WTC11 (cell line): ENCODE data around the gene GRAMD2A. TPM values are rescaled to one million over a fixed set of nuclear protein-coding genes. Genes with fewer than 3 reads are reported as not detected.

ENCODE experiments used
- ATAC-seq: fragments of 200-7000 bp; cut with Tn5 transposase; 2 replicates; pipeline ENCODE4 v1.10.0; 2021; ENCODE audit warnings: mild to moderate bottlenecking, moderate library complexity
- CTCF ChIA-PET: fragments of 300-600 bp; sonication (Branson Sonifier 250); formaldehyde crosslinking; loops from one replicate; lab custom pipeline; 2021; ENCODE audit warnings: antibody characterized with exemption; lab: Charles Lee
- POLR2A ChIA-PET: fragments of 350-600 bp; sonication (Branson Sonifier 250); formaldehyde crosslinking; loops from one replicate; lab custom pipeline; 2021; ENCODE audit warnings: antibody characterized with exemption; lab: Charles Lee
- DNase-seq: peaks from one replicate; pipeline ENCODE4 v3.0.0; 2021; ENCODE audit warnings: low spot score
- H3K27ac Mint-ChIP-seq: 2 replicates; pipeline ENCODE4 v1.8.0; 2021; ENCODE audit warnings: mixed read lengths
- H3K27me3 Mint-ChIP-seq: 2 replicates; pipeline ENCODE4 v1.8.0; 2021; ENCODE audit warnings: low read depth, mild to moderate bottlenecking, moderate library complexity, mixed read lengths
- H3K36me3 Mint-ChIP-seq: 2 replicates; pipeline ENCODE4 v1.8.0; 2021; ENCODE audit warnings: mixed read lengths
- H3K4me1 Mint-ChIP-seq: 2 replicates; pipeline ENCODE4 v1.8.0; 2022; ENCODE audit warnings: mixed read lengths
- H3K4me3 Mint-ChIP-seq: 2 replicates; pipeline ENCODE4 v1.8.0; 2021; ENCODE audit warnings: mild to moderate bottlenecking, moderate library complexity, mixed read lengths
- H3K9me3 Mint-ChIP-seq: 2 replicates; pipeline ENCODE4 v1.8.0; 2021; ENCODE audit warnings: mixed read lengths
- HMGA2 ChIP-seq: fragments of 250-450 bp; sonication (Bioruptor Pico); IDR thresholded peaks from 2 replicates; pipeline ENCODE4 v1.4.0; 2021; ENCODE audit warnings: mild to moderate bottlenecking, moderate library complexity
- SMAD3 ChIP-seq: sonication (generic); formaldehyde crosslinking; IDR thresholded peaks from 2 replicates; pipeline ENCODE4 v1.8.0; 2022; ENCODE audit warnings: missing genetic modification reagents, mild to moderate bottlenecking, borderline replicate concordance
- SP1 ChIP-seq: sonication (generic); formaldehyde crosslinking; conservative IDR thresholded peaks from 2 replicates; pipeline ENCODE4 v1.8.1; 2022; ENCODE audit warnings: missing genetic modification reagents
- TCF7 ChIP-seq: sonication (generic); formaldehyde crosslinking; IDR thresholded peaks from 2 replicates; pipeline ENCODE4 v1.8.0; 2022; ENCODE audit warnings: mild to moderate bottlenecking, low read depth, missing genetic modification reagents, moderate library complexity
- ZNF219 ChIP-seq: sonication (generic); formaldehyde crosslinking; IDR thresholded peaks from 2 replicates; pipeline ENCODE4 v1.8.0; 2023; ENCODE audit warnings: missing genetic modification reagents, mild to moderate bottlenecking, borderline replicate concordance
- ZNF317 ChIP-seq: sonication (generic); formaldehyde crosslinking; IDR thresholded peaks from 2 replicates; pipeline ENCODE4 v1.8.1; 2023; ENCODE audit warnings: low read depth, mild to moderate bottlenecking, moderate library complexity, missing genetic modification reagents, borderline replicate concordance
- ZNF396 ChIP-seq: fragments of 250-450 bp; sonication (Bioruptor Pico); IDR thresholded peaks from 2 replicates; pipeline ENCODE4 v1.8.0; 2021; ENCODE audit warnings: mild to moderate bottlenecking, moderate library complexity, borderline replicate concordance
- ZNF423 ChIP-seq: fragments of 250-450 bp; sonication (Bioruptor Pico); IDR thresholded peaks from 2 replicates; pipeline ENCODE4 v2.1.2; 2022; ENCODE audit warnings: mild to moderate bottlenecking, moderate library complexity
- total RNA-seq: library from RNA; stranded (reverse); gene quantifications from 3 replicates; pipeline ENCODE4 v1.2.3, GENCODE V29; 2021
- TF ChIP-seq, protein P1 (sequence below): fragments of 250-450 bp; sonication (Bioruptor Pico); IDR thresholded peaks from 2 replicates; pipeline ENCODE4 v1.9.0; 2021; ENCODE audit warnings: moderate library complexity, mild to moderate bottlenecking, inconsistent platforms, borderline replicate concordance
- TF ChIP-seq, protein P2 (sequence below): sonication (generic); formaldehyde crosslinking; conservative IDR thresholded peaks from 2 replicates; pipeline ENCODE4 v1.8.1; 2022; ENCODE audit warnings: mild to moderate bottlenecking, missing genetic modification reagents
- TF ChIP-seq, protein P3 (sequence below): fragments of 200-600 bp; IDR thresholded peaks from 2 replicates; pipeline ENCODE4 v1.8.0; 2022; ENCODE audit warnings: antibody characterized with exemption
- TF ChIP-seq, protein P4 (sequence below): sonication (generic); formaldehyde crosslinking; conservative IDR thresholded peaks from 2 replicates; pipeline ENCODE4 v1.8.1; 2023; ENCODE audit warnings: mild to moderate bottlenecking, low read depth, missing genetic modification reagents, moderate library complexity
- TF ChIP-seq, protein P5 (sequence below): fragments of 250-450 bp; sonication (Bioruptor Pico); IDR thresholded peaks from 2 replicates; pipeline ENCODE4 v1.8.0; 2021; ENCODE audit warnings: mild to moderate bottlenecking
- TF ChIP-seq, protein P6 (sequence below): fragments of 250-450 bp; sonication (Bioruptor Pico); IDR thresholded peaks from 2 replicates; pipeline ENCODE4 v2.1.2; 2022; ENCODE audit warnings: mild to moderate bottlenecking, moderate library complexity

The GRAMD2A gene
- total RNA-seq, 1 experiment from 2014 or later: 1.9 TPM

DNA sequence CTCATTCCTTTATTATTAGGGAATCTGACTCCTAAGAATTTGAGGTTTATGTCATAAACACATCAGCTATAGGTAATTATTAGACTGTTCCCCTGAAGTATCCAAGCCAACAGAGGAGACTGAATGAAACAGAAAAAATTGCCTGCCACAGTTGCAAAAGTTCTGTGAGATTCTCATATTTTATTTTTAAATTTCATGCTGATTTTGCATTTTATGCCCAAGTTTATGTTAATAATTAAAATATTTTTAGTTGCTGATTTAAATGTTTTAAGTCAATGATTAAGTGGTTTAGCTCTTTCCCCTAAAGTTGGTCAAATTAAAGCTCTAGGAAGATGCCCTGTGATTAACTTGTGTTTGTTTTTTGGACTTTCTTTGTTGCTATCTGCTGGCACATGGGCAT lies 69.2 kb downstream of the GRAMD2A start (continued):
- TF ChIP-seq, protein P1, sequence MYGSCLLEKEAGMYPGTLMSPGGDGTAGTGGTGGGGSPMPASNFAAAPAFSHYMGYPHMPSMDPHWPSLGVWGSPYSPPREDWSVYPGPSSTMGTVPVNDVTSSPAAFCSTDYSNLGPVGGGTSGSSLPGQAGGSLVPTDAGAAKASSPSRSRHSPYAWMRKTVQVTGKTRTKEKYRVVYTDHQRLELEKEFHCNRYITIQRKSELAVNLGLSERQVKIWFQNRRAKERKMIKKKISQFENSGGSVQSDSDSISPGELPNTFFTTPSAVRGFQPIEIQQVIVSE (CRISPR knock-in tag): no peak
- no peak for TF ChIP-seq ZNF423
- no peak for TF ChIP-seq ZNF317 (CRISPR knock-in tag)
- no peak for TF ChIP-seq TCF7
- TF ChIP-seq, protein P2, sequence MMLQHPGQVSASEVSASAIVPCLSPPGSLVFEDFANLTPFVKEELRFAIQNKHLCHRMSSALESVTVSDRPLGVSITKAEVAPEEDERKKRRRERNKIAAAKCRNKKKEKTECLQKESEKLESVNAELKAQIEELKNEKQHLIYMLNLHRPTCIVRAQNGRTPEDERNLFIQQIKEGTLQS (CRISPR knock-in tag): no peak
- TF ChIP-seq ZNF396 (CRISPR knock-in tag): no peak
- no peak for TF ChIP-seq SP1
- TF ChIP-seq, protein P3, sequence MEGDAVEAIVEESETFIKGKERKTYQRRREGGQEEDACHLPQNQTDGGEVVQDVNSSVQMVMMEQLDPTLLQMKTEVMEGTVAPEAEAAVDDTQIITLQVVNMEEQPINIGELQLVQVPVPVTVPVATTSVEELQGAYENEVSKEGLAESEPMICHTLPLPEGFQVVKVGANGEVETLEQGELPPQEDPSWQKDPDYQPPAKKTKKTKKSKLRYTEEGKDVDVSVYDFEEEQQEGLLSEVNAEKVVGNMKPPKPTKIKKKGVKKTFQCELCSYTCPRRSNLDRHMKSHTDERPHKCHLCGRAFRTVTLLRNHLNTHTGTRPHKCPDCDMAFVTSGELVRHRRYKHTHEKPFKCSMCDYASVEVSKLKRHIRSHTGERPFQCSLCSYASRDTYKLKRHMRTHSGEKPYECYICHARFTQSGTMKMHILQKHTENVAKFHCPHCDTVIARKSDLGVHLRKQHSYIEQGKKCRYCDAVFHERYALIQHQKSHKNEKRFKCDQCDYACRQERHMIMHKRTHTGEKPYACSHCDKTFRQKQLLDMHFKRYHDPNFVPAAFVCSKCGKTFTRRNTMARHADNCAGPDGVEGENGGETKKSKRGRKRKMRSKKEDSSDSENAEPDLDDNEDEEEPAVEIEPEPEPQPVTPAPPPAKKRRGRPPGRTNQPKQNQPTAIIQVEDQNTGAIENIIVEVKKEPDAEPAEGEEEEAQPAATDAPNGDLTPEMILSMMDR: no peak
- TF ChIP-seq, protein P4, sequence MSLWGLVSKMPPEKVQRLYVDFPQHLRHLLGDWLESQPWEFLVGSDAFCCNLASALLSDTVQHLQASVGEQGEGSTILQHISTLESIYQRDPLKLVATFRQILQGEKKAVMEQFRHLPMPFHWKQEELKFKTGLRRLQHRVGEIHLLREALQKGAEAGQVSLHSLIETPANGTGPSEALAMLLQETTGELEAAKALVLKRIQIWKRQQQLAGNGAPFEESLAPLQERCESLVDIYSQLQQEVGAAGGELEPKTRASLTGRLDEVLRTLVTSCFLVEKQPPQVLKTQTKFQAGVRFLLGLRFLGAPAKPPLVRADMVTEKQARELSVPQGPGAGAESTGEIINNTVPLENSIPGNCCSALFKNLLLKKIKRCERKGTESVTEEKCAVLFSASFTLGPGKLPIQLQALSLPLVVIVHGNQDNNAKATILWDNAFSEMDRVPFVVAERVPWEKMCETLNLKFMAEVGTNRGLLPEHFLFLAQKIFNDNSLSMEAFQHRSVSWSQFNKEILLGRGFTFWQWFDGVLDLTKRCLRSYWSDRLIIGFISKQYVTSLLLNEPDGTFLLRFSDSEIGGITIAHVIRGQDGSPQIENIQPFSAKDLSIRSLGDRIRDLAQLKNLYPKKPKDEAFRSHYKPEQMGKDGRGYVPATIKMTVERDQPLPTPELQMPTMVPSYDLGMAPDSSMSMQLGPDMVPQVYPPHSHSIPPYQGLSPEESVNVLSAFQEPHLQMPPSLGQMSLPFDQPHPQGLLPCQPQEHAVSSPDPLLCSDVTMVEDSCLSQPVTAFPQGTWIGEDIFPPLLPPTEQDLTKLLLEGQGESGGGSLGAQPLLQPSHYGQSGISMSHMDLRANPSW (CRISPR knock-in tag): no peak
- TF ChIP-seq, protein P5, sequence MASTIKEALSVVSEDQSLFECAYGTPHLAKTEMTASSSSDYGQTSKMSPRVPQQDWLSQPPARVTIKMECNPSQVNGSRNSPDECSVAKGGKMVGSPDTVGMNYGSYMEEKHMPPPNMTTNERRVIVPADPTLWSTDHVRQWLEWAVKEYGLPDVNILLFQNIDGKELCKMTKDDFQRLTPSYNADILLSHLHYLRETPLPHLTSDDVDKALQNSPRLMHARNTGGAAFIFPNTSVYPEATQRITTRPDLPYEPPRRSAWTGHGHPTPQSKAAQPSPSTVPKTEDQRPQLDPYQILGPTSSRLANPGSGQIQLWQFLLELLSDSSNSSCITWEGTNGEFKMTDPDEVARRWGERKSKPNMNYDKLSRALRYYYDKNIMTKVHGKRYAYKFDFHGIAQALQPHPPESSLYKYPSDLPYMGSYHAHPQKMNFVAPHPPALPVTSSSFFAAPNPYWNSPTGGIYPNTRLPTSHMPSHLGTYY (CRISPR knock-in tag): no peak

DNA sequence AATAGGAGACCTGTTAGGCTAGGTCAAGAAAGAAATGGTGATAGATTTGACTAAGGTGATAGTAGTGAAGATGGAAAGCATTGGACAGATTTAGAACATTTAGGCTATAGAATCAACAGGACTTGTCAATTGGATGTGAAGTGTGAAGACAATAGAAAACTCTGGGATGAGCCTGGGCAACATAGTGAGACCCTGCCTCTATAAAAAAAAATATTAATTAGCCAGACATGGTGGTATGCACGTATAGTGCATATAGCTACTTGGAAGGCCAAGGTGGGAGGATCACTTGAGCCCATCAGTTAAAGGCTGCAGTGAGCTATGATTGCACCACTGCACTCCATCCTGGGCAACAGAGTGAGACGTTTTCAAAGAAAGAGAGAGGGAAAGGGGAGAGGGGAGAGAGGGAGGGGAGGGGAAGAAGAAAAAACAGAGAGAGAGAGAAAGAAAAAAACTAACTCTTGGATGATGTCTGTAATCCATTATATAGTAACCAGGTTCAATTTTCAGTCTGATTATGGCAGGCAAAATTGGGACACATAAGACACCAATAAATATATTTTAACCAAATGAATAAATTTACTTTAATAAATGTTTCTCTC lies 69.8 kb downstream of the GRAMD2A start:
- Mint-ChIP-seq H3K27ac (no peak overlapping the region), H3K36me3 (no peaks in the 10 kb centered on the region), H3K9me3 (no peaks in the 10 kb centered on the region), H3K4me1 (0 out of 2 replicates have a peak, but pooled peaks cover 1% of the 10 kb centered on the region), H3K27me3 (no peaks in the 10 kb centered on the region), H3K4me3 (no peak overlapping the region)
- DNase-seq (no peak), ATAC-seq (no peak)
- TF ChIP-seq SMAD3 (CRISPR knock-in tag): no peak
- no peak for TF ChIP-seq SP1
- TF ChIP-seq, protein P6, sequence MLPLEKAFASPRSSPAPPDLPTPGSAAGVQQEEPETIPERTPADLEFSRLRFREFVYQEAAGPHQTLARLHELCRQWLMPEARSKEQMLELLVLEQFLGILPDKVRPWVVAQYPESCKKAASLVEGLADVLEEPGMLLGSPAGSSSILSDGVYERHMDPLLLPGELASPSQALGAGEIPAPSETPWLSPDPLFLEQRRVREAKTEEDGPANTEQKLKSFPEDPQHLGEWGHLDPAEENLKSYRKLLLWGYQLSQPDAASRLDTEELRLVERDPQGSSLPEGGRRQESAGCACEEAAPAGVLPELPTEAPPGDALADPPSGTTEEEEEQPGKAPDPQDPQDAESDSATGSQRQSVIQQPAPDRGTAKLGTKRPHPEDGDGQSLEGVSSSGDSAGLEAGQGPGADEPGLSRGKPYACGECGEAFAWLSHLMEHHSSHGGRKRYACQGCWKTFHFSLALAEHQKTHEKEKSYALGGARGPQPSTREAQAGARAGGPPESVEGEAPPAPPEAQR (CRISPR knock-in tag): no peak
- TF ChIP-seq ZNF219 (CRISPR knock-in tag): no peak
- POLR2A ChIA-PET: no interaction called here
- CTCF ChIA-PET: interaction anchor here (1.3 to 3.2 kb wide), 2 partner anchors 9 to 28 kb away, joined by 3 to 9 read pairs; partner anchors contain the start of gene SENP8

DNA sequence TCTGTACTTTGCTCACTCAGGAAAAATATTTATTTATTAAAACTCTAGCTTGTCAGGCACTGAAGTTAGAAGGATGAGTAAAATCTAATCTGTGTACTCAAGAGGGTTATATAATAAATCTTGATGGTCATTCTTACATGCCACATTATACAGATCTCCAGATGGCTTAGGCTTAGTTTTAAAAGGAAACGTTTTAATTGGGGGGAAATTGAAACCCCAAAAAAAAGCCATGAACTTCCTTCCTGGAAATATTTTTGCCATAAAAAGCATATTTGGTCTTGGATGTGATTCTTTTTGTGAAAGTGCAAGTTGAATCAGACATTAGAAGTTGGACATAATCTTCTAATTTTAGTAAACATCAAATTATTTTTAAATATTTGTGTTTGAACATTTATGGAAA lies 73.4 kb downstream of the GRAMD2A start:
- no peak for TF ChIP-seq HMGA2 (CRISPR knock-in tag)
- TF ChIP-seq, protein P6 (CRISPR knock-in tag): no peak
- TF ChIP-seq, all 79 proteins: peak for 0
- peaks cover 19% of the 10 kb centered on the region for H3K4me1 Mint-ChIP-seq
- no peak overlapping the region for H3K4me3 Mint-ChIP-seq
- DNase-seq: no peak
- ChIA-PET CTCF (no interaction called here), POLR2A (no interaction called here)
- H3K27me3 Mint-ChIP-seq: no peaks in the 10 kb centered on the region
- H3K9me3 Mint-ChIP-seq: no peaks in the 10 kb centered on the region
- H3K36me3 Mint-ChIP-seq: no peaks in the 10 kb centered on the region
- ATAC-seq: no peak
- H3K27ac Mint-ChIP-seq: no peak overlapping the region
